Loucy (cell line): ENCODE data around the gene FXR2.

Experiments used
- H2AFZ ChIP-seq: fragments of 200-600 bp; sonication (generic); 2 replicates; pipeline ENCODE4 v1.6.0; 2016; ENCODE audit warnings: antibody characterized with exemption, mild to moderate bottlenecking, low read length, moderate library complexity
- H3F3A ChIP-seq: fragments of 200-600 bp; 2 replicates; pipeline ENCODE4 v1.6.0; 2016; ENCODE audit warnings: antibody characterized with exemption, low read depth, mild to moderate bottlenecking
- H3K27me3 ChIP-seq: fragments of 200-600 bp; sonication (generic); 2 replicates; pipeline ENCODE4 v1.6.1; 2014; ENCODE audit warnings: low read length, mild to moderate bottlenecking; ENCODE audit not compliant: insufficient read depth, poor library complexity, severe bottlenecking
- H3K36me3 ChIP-seq: fragments of 200-600 bp; sonication (generic); 2 replicates; pipeline ENCODE4 v1.6.1; 2016; ENCODE audit warnings: low read length; ENCODE audit not compliant: insufficient read depth
- H3K4me1 ChIP-seq: fragments of 200-600 bp; sonication (generic); 2 replicates; pipeline ENCODE4 v1.5.1; 2014; ENCODE audit warnings: low read length, mild to moderate bottlenecking; ENCODE audit not compliant: insufficient read depth, poor library complexity, severe bottlenecking
- H3K4me2 ChIP-seq: fragments of 200-600 bp; sonication (generic); 2 replicates; pipeline ENCODE4 v1.6.0; 2014; ENCODE audit warnings: antibody characterized with exemption, low read length, low read depth, mild to moderate bottlenecking; ENCODE audit not compliant: poor library complexity, severe bottlenecking
- H3K4me3 ChIP-seq: fragments of 200-600 bp; sonication (generic); 2 replicates; pipeline ENCODE4 v1.5.1; 2014; ENCODE audit warnings: low read length, mild to moderate bottlenecking, mixed read lengths; ENCODE audit not compliant: poor library complexity, severe bottlenecking
- H3K79me2 ChIP-seq: fragments of 200-600 bp; sonication (generic); 2 replicates; pipeline ENCODE4 v1.6.1; 2014; ENCODE audit warnings: low read length; ENCODE audit not compliant: insufficient read depth
- H3K9ac ChIP-seq: fragments of 200-600 bp; sonication (generic); 2 replicates; pipeline ENCODE4 v1.6.0; 2014; ENCODE audit warnings: mild to moderate bottlenecking, low read depth, low read length, moderate library complexity; ENCODE audit not compliant: poor library complexity, severe bottlenecking
- H3K9me2 ChIP-seq: fragments of 200-600 bp; sonication (generic); replicated peaks from 2 replicates; pipeline ENCODE4 v1.6.1; 2016; ENCODE audit warnings: low read depth, low read length, mixed read lengths
- H3K9me3 ChIP-seq: fragments of 200-600 bp; sonication (generic); 2 replicates; pipeline ENCODE4 v1.6.1; 2014; ENCODE audit warnings: mild to moderate bottlenecking, antibody characterized with exemption, low read length, low read depth; ENCODE audit not compliant: insufficient read depth
- H4K20me1 ChIP-seq: fragments of 200-600 bp; sonication (generic); 2 replicates; pipeline ENCODE4 v1.6.0; 2014; ENCODE audit warnings: antibody characterized with exemption, low read length, mild to moderate bottlenecking; ENCODE audit not compliant: insufficient read depth, poor library complexity, severe bottlenecking
- CTCF ChIP-seq: fragments of 200-600 bp; sonication (generic); conservative IDR thresholded peaks from 2 replicates; pipeline ENCODE4 v1.5.1; 2014; ENCODE audit warnings: mild to moderate bottlenecking, antibody characterized with exemption, low read length
- EZH2phosphoT487 ChIP-seq: fragments of 200-600 bp; IDR thresholded peaks from 2 replicates; pipeline ENCODE4 v1.6.1; 2018; ENCODE audit warnings: antibody characterized with exemption, mild to moderate bottlenecking, moderate library complexity, borderline replicate concordance

Gene FXR2

GRCh38 chr17:7632492-7632894 lies 17.8 kb upstream of the FXR2 start:
- no peaks in the 10 kb centered on the region for H3K36me3 ChIP-seq
- no peak overlapping the region for H3K4me3 ChIP-seq
- H3K79me2 ChIP-seq, result no peaks in the 10 kb centered on the region
- TF ChIP-seq EZH2phosphoT487 (no peak), CTCF (peak; percentile 67)
- H3K27me3 ChIP-seq, result no peaks in the 10 kb centered on the region
- H4K20me1 ChIP-seq, result no peaks in the 10 kb centered on the region
- no peaks in the 10 kb centered on the region for H3F3A ChIP-seq
- peak overlapping the region; percentile 47 for H2AFZ ChIP-seq
- no peaks in the 10 kb centered on the region for H3K9me2 ChIP-seq
- H3K4me1 ChIP-seq, result no peaks in the 10 kb centered on the region
- no peaks in the 10 kb centered on the region for H3K9me3 ChIP-seq
- peak overlapping the region; percentile 11 for H3K9ac ChIP-seq
- no peak overlapping the region for H3K4me2 ChIP-seq

GRCh38 chr17:7631398-7632380 lies 17.0 kb upstream of the FXR2 start:
- Histone ChIP-seq H3K36me3 (no peaks in the 10 kb centered on the region), H3K9me2 (no peaks in the 10 kb centered on the region), H3K9me3 (no peaks in the 10 kb centered on the region), H3K27me3 (no peaks in the 10 kb centered on the region), H3K9ac (no peak overlapping the region), H3K79me2 (peaks cover 5% of the 10 kb centered on the region; the same call in 1 of the 2 replicates), H2AFZ (no peak overlapping the region), H3F3A (no peaks in the 10 kb centered on the region), H3K4me2 (no peak overlapping the region), H3K4me1 (peaks cover 5% of the 10 kb centered on the region), H4K20me1 (no peaks in the 10 kb centered on the region), H3K4me3 (no peak overlapping the region)
- TF ChIP-seq EZH2phosphoT487, result no peak
- TF ChIP-seq CTCF, result no peak

GRCh38 chr17:7629939-7630571 lies 15.4 kb upstream of the FXR2 start, which contains the start of gene SHBG:
SHBG (plus strand) TSS chr17:7630135; CDS start chr17:7630173, 38 bp downstream.
- TF ChIP-seq EZH2phosphoT487 (no peak), CTCF (no peak)
- H3K79me2 ChIP-seq, result peaks cover 7% of the 10 kb centered on the region; the same call in 1 of the 2 replicates
- no peaks in the 10 kb centered on the region for H3K9me3 ChIP-seq
- H3K9ac ChIP-seq, result no peak within 1 kb of the TSS
- no peaks in the 10 kb centered on the region for H3F3A ChIP-seq
- no peak within 1 kb of the TSS for H3K4me3 ChIP-seq
- no peak within 1 kb of the TSS for H3K4me2 ChIP-seq
- no peaks in the 10 kb centered on the region for H3K27me3 ChIP-seq
- H3K4me1 ChIP-seq, result peaks cover 7% of the 10 kb centered on the region
- no peak within 1 kb of the TSS for H2AFZ ChIP-seq
- H4K20me1 ChIP-seq, result no peaks in the 10 kb centered on the region
- H3K36me3 ChIP-seq, result no peaks in the 10 kb centered on the region
- H3K9me2 ChIP-seq, result no peaks in the 10 kb centered on the region
